Heart left ventricle (tissue), 16 donors: ENCODE measurements around the gene CACNA1F. TPM values are rescaled to one million over a fixed set of nuclear protein-coding genes. Genes with fewer than 3 reads are reported as not detected.

Experiments
- ATAC-seq, 4 donors: fragments of 200-7000 bp; cut with Tn5 transposase; one replicate each; pipeline ENCODE4 v1.9.1; 2020 to 2022; ENCODE audit warnings: moderate library complexity in 4 of 4, mild to moderate bottlenecking in 3 of 4, moderate number of reproducible peaks in 1 of 4
- DNase-seq, 5 donors: peaks; one replicate each; pipeline ENCODE4 v3.0.0-alpha.2; 2020
- H3K27ac ChIP-seq, 12 donors: fragments of 200-600 bp; sonication (generic) in 4 of 12; one replicate each; pipeline versions ENCODE4 v1.5.0 to v1.8.0; 2016 to 2022; ENCODE audit warnings: mild to moderate bottlenecking in 2 of 12
- H3K27me3 ChIP-seq, 9 donors: fragments of 200-600 bp; sonication (generic) in 2 of 9; one replicate each; pipeline versions ENCODE4 v1.5.1 to v1.8.0; 2016 to 2022; ENCODE audit warnings: mild to moderate bottlenecking in 3 of 9
- H3K36me3 ChIP-seq, 9 donors: fragments of 200-600 bp; sonication (generic) in 2 of 9; one replicate each; pipeline versions ENCODE4 v1.5.0 to v1.8.0; 2018 to 2022; ENCODE audit warnings: mild to moderate bottlenecking in 2 of 9
- H3K4me1 ChIP-seq, 12 donors: fragments of 200-600 bp; sonication (generic) in 4 of 12; one replicate each; pipeline versions ENCODE4 v1.5.0 to v1.8.0; 2016 to 2022; ENCODE audit warnings: mild to moderate bottlenecking in 3 of 12
- H3K4me3 ChIP-seq, 12 donors: fragments of 200-600 bp; sonication (generic) in 4 of 12; one replicate each; pipeline versions ENCODE4 v1.5.0 to v1.8.0; 2017 to 2022; ENCODE audit warnings: mild to moderate bottlenecking in 9 of 12, moderate library complexity in 4 of 12
- H3K9me3 ChIP-seq, 12 donors: fragments of 200-600 bp; sonication (generic) in 4 of 12; one replicate each; pipeline versions ENCODE4 v1.5.0 to v1.8.0; 2016 to 2022; ENCODE audit warnings: mild to moderate bottlenecking in 1 of 12
- POLR2A ChIP-seq, 2 donors: fragments of 450-650 bp; IDR thresholded peaks; one replicate each; pipeline ENCODE4 v1.6.1; 2017; ENCODE audit warnings: antibody characterized with exemption in 2 of 2, mild to moderate bottlenecking in 2 of 2, moderate library complexity in 2 of 2
- WGBS, 4 donors: extraction: QIAGEN DNeasy Blood & Tissue Kit in 2 of 4; methylation state at CpG; one replicate each; pipeline versions ENCODE4 v1.1.5 to v1.1.7; 2013 to 2018; 5-methylcytosine and 5-hydroxymethylcytosine counted together
- intact Hi-C, 10 donors: fragments of 100-400 bp; cut with DNase I; formaldehyde crosslinking; loops; one replicate each; pipeline versions ENCODE4 v1.11.1 to v1.14.2; 2022
- polyA plus RNA-seq, 2 donors: library from polyadenylated mRNA; stranded (reverse); fragments of 200-250 nt; gene quantifications; one replicate each; pipeline ENCODE4 v1.2.3, GENCODE V29; 2013
- total RNA-seq, 9 donors: library from RNA; depleted of rRNA in 2 of 9; stranded (reverse); fragments of >200 nt in 2 of 9; fragmentation: NEBNext Ultra II Directional in 3 of 9; extraction: Animal tissue kit (Norgen Biotek cat#: 25700) in 3 of 9; gene quantifications; one replicate each; pipeline versions ENCODE4 v1.1.0 to v1.2.4, GENCODE V29; 2016 to 2023
- TF ChIP-seq, protein P1 (sequence below), 12 donors: fragments of 200-600 bp; sonication (generic) in 4 of 12; IDR thresholded peaks; one replicate each; pipeline versions ENCODE4 v1.5.0 to v1.8.0; 2018 to 2022; ENCODE audit warnings: antibody characterized with exemption in 12 of 12, mild to moderate bottlenecking in 5 of 12
- donor health status: ischemic (EF 13 %, LVEDD 7.1; RV severe dilation, severe dysfunction).
- donor health status: healthy with polysubstance abuse.
- donor health status: DM: no; HTN: yes; CAD: no.
- donor health status: DM: no; HTN: no; CAD: no.
- donor health status: ischemic (EF 25% LVEDD 6.9; RV normal size, moderate dysfunction).
- donor health status: ischemic (EF 25% LVEDD 5.7; RV mildly dilated, moderate dysfunction).
- donor health status: healthy.
- donor health status: DM: yes; HTN: yes; CAD: no.
- donor health status: ischemic (EF 35%, LVEDD 5.7; RV mildly dilated, moderate dysfunction).
- donor health status: nonischemic (EF 11% LVEDD 7.7; RV severe dilation, severe dysfunction).
- donor health status: DM: yes; HTN: yes; CAD: no.
- donor health status: PGD.
- donor health status: ischemic (EF 29% LVEDD 5.4; RV normal size, mild dysfunction).
- donor health status: nonischemic (EF 23%, LVEDD 6.1; RV moderate dilation, normal function).

The CACNA1F gene
- total and polyA plus RNA-seq, 11 donors = 0.04 to 0.37 (median 0.07) TPM; not detected in 3

- peaks cover 0 to 8% (median 0%) of the 10 kb centered on the region in 9 donors for H3K27me3 ChIP-seq
- H3K4me3 ChIP-seq = no peak within 1 kb of the TSS
- no peaks in the 10 kb centered on the region for H3K9me3 ChIP-seq
- ATAC-seq (no peak), DNase-seq (no peak)
- intact Hi-C loops = loop anchor here in 2 of 10 donors (10.0 kb wide), 2 partner anchors 60 to 70 kb away; partner anchors contain the start of gene SYP (in 1 of the 2)
- H3K36me3 ChIP-seq = no peaks in the 10 kb centered on the region
- no peak for TF ChIP-seq POLR2A (IDR thresholded peaks at IDR 0.05)
- TF ChIP-seq, protein P1, sequence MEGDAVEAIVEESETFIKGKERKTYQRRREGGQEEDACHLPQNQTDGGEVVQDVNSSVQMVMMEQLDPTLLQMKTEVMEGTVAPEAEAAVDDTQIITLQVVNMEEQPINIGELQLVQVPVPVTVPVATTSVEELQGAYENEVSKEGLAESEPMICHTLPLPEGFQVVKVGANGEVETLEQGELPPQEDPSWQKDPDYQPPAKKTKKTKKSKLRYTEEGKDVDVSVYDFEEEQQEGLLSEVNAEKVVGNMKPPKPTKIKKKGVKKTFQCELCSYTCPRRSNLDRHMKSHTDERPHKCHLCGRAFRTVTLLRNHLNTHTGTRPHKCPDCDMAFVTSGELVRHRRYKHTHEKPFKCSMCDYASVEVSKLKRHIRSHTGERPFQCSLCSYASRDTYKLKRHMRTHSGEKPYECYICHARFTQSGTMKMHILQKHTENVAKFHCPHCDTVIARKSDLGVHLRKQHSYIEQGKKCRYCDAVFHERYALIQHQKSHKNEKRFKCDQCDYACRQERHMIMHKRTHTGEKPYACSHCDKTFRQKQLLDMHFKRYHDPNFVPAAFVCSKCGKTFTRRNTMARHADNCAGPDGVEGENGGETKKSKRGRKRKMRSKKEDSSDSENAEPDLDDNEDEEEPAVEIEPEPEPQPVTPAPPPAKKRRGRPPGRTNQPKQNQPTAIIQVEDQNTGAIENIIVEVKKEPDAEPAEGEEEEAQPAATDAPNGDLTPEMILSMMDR (IDR thresholded peaks at IDR 0.05) = no peak
- peaks cover 0 to 6% (median 0%) of the 10 kb centered on the region in 12 donors for H3K4me1 ChIP-seq
- H3K27ac ChIP-seq = no peak within 1 kb of the TSS
- 79 to 91% (median 86%) methylated on average over 11 of the region's 11 CpGs for WGBS, 4 donors
Observed at GRCh38 chrX:49264460-49264859, 31.3 kb upstream of the CACNA1F start, which contains the start of gene FOXP3. Gene FOXP3 (minus strand): TSS chrX:49264710. CDS start chrX:49258505, 6,205 bp downstream.

DNA sequence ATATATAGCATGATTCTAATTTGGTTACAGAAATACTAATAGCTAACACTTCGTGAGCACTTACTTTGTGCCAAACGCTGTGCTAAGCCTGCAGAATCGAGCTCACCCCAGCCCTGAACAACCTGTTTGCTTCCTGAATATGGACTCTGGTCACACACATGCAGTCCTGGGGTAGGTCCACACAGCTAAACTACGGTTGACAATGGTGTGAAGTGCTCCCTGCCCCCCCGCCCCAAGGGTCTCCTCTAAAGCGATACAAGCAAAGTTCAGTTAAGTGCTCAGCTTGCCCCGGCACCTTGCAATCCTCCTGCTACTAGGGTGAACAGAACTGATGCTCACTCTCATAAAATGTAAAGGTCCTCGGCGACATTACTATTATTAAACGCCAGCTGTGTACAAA is 30.5 kb upstream of the CACNA1F start:
- H3K9me3 ChIP-seq = no peaks in the 10 kb centered on the region
- H3K27ac ChIP-seq = no peak overlapping the region
- TF ChIP-seq POLR2A (IDR thresholded peaks at IDR 0.05) = no peak
- TF ChIP-seq, protein P1 (IDR thresholded peaks at IDR 0.05) = no peak
- no peak overlapping the region for H3K4me3 ChIP-seq
- peaks cover 0 to 6% (median 0%) of the 10 kb centered on the region in 12 donors for H3K4me1 ChIP-seq
- intact Hi-C loops = loop anchor here in 2 of 10 donors (10.0 kb wide), 2 partner anchors 59 to 69 kb away; partner anchors contain the start of gene SYP (in 1 of the 2)
- ATAC-seq = no peak
- 75 to 85% (median 80%) methylated on average over 10 of the region's 10 CpGs for WGBS, 4 donors
- DNase-seq = no peak
- H3K27me3 ChIP-seq = peaks cover 0 to 8% (median 0%) of the 10 kb centered on the region in 9 donors
- no peaks in the 10 kb centered on the region for H3K36me3 ChIP-seq

- Histone ChIP-seq H3K4me1 (no peaks in the 10 kb centered on the region), H3K27me3 (peaks cover 0 to 14% (median 0%) of the 10 kb centered on the region in 9 donors), H3K27ac (no peak overlapping the region), H3K36me3 (no peaks in the 10 kb centered on the region), H3K4me3 (no peak overlapping the region), H3K9me3 (no peaks in the 10 kb centered on the region)
- DNase-seq (no peak), ATAC-seq (no peak)
- TF ChIP-seq, protein P1 (IDR thresholded peaks at IDR 0.05) = no peak
- TF ChIP-seq POLR2A (IDR thresholded peaks at IDR 0.05) = no peak
- WGBS, 4 donors = 31 to 84% (median 58%) methylated on average over 1 of the region's 1 CpG
- intact Hi-C loops = loop anchor here in 2 of 10 donors (10.0 kb wide), 2 partner anchors 58 to 68 kb away; partner anchors contain the start of gene SYP (in 1 of the 2)
Observed at GRCh38 chrX:49262603-49263002, 29.5 kb upstream of the CACNA1F start.

DNA sequence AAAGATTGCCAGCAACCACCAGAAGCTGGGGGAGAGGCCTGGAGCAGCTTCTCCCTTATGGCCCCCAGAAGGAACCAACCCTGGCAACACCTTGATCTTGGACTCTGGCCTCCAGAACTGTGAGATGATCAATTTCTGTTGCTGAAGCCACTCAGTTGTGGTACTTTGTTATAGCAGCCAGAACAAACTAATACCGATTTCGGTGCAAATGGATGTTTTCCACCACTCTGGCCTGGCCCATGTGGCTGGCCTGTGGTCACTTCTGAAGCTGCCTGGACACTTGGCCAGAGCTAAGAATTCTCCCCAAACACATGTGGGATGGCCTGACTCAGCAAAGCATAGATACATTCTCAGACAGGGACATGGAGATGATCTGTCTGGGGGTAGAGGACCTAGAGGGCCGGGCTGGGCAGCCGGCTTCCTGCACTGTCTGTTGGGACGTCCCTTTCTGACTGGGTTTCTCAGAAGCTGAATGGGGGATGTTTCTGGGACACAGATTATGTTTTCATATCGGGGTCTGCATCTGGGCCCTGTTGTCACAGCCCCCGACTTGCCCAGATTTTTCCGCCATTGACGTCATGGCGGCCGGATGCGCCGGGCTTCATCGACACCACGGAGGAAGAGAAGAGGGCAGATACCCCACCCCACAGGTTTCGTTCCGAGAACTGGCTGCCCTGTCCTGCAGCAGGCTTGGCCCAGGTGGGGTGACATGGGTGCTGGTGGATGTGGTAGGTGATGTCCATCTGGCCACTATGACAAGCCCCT is 27.3 kb upstream of the CACNA1F start:
- DNase-seq (no peak), ATAC-seq (no peak)
- Histone ChIP-seq H3K27ac (no peak overlapping the region), H3K36me3 (no peaks in the 10 kb centered on the region), H3K9me3 (no peaks in the 10 kb centered on the region), H3K4me1 (no peaks in the 10 kb centered on the region), H3K4me3 (no peak overlapping the region), H3K27me3 (peaks cover 0 to 14% (median 0%) of the 10 kb centered on the region in 9 donors)
- no peak for TF ChIP-seq POLR2A (IDR thresholded peaks at IDR 0.05)
- TF ChIP-seq, protein P1 (IDR thresholded peaks at IDR 0.05) = no peak
- intact Hi-C loops = loop anchor here in 2 of 10 donors (10.0 kb wide), 2 partner anchors 56 to 66 kb away; partner anchors contain the start of gene SYP (in 1 of the 2)
- 84 to 95% (median 90%) methylated on average over 17 of the region's 17 CpGs for WGBS, 4 donors
